ENCODE results near the gene CFAP70. TPM values are rescaled to one million over a fixed set of nuclear protein-coding genes. Genes with fewer than 3 reads are reported as not detected.

Gene CFAP70
- total and polyA plus RNA-seq, 2 donors: 1.7 to 14.3 TPM

DNA sequence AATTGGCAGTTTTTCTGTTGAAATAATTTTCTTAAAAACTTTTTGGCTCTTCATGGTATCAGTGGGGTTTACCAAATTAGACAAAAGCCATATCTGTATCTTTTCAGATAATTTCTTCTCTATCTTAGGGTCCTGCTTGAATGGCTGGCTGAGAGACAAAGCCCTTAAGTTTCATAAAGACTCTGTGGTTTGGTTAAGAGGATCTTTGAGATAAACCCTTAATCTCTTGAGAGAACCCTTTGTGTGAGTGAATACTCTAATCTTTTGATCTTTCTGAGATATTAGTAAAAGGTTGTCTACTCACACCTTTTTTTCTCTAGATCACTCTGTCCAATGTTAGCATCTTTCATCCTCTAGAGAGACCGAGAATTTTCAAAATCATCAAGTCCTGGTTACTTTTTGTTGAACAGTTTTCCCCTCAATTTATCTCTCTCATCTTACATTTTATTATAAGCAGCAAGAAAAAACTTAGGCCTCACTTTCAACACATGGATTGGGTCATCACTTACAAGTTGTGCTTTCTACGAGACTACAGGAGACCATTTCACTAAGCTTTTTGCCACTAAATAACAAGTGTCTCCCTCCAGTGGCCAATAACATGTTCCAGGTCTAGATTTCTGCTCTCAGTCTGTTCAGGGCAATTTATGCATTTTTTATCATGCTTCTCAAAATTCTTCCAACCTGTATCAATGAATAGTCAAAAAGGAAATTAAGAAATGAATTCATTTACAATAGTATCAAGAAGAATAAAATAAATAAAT is 140.1 kb downstream of the CFAP70 start:
- Histone ChIP-seq H3K9me3 (ENCODE audit: control insufficient read depth in 2 of 2, insufficient read depth in 1 of 2, low read length in 1 of 2) (no peaks in the 10 kb centered on the region), H3K27me3 (ENCODE audit: control insufficient read depth in 2 of 2, insufficient read depth in 1 of 2, low read length in 1 of 2) (no peaks in the 10 kb centered on the region), H3K4me3 (ENCODE audit: low read length in 2 of 2) (no peak overlapping the region), H3K27ac (ENCODE audit: low read depth in 1 of 2, low read length in 1 of 2) (no peak overlapping the region), H3K36me3 (ENCODE audit: control insufficient read depth in 2 of 2, insufficient read depth in 2 of 2, low read length in 1 of 2) (peaks cover 5 to 19% of the 10 kb centered on the region in 2 donors), H3K4me1 (ENCODE audit: control insufficient read depth in 2 of 2, insufficient read depth in 2 of 2, low read length in 2 of 2) (no peaks in the 10 kb centered on the region)
- peak in 3 of 9 donors; percentile 5 to 20 (median 14) for DNase-seq (ENCODE audit: low read depth in 6 of 9, low spot score in 9 of 9)
- 97% methylated on average over 2 of the region's 2 CpGs for WGBS

- Histone ChIP-seq H3K27me3 (ENCODE audit: control insufficient read depth in 2 of 2, insufficient read depth in 1 of 2, low read length in 1 of 2) (no peaks in the 10 kb centered on the region), H3K27ac (ENCODE audit: low read depth in 1 of 2, low read length in 1 of 2) (no peak overlapping the region), H3K4me1 (ENCODE audit: control insufficient read depth in 2 of 2, insufficient read depth in 2 of 2, low read length in 2 of 2) (no peaks in the 10 kb centered on the region), H3K4me3 (ENCODE audit: low read length in 2 of 2) (no peak overlapping the region), H3K9me3 (ENCODE audit: control insufficient read depth in 2 of 2, insufficient read depth in 1 of 2, low read length in 1 of 2) (no peaks in the 10 kb centered on the region), H3K36me3 (ENCODE audit: control insufficient read depth in 2 of 2, insufficient read depth in 2 of 2, low read length in 1 of 2) (peaks cover 5 to 19% of the 10 kb centered on the region in 2 donors)
- no peak for DNase-seq (ENCODE audit: low read depth in 6 of 9, low spot score in 9 of 9)
- WGBS: 96% methylated on average over 2 of the region's 2 CpGs
These were observed 141.0 kb downstream of the CFAP70 start for GRCh38 chr10:73217628-73218027.

- no peaks in the 10 kb centered on the region for H3K4me1 ChIP-seq (ENCODE audit: control insufficient read depth in 2 of 2, insufficient read depth in 2 of 2, low read length in 2 of 2)
- peaks cover 8 to 26% of the 10 kb centered on the region in 2 donors for H3K36me3 ChIP-seq (ENCODE audit: control insufficient read depth in 2 of 2, insufficient read depth in 2 of 2, low read length in 1 of 2)
- 99% methylated on average over 1 of the region's 1 CpG for WGBS
- H3K9me3 ChIP-seq (ENCODE audit: control insufficient read depth in 2 of 2, insufficient read depth in 1 of 2, low read length in 1 of 2): no peaks in the 10 kb centered on the region
- H3K4me3 ChIP-seq (ENCODE audit: low read length in 2 of 2): no peak overlapping the region
- H3K27ac ChIP-seq (ENCODE audit: low read depth in 1 of 2, low read length in 1 of 2): no peak overlapping the region
- no peaks in the 10 kb centered on the region for H3K27me3 ChIP-seq (ENCODE audit: control insufficient read depth in 2 of 2, insufficient read depth in 1 of 2, low read length in 1 of 2)
- no peak for DNase-seq (ENCODE audit: low read depth in 6 of 9, low spot score in 9 of 9)
These were observed 142.9 kb downstream of the CFAP70 start for GRCh38 chr10:73215749-73216148.

DNA sequence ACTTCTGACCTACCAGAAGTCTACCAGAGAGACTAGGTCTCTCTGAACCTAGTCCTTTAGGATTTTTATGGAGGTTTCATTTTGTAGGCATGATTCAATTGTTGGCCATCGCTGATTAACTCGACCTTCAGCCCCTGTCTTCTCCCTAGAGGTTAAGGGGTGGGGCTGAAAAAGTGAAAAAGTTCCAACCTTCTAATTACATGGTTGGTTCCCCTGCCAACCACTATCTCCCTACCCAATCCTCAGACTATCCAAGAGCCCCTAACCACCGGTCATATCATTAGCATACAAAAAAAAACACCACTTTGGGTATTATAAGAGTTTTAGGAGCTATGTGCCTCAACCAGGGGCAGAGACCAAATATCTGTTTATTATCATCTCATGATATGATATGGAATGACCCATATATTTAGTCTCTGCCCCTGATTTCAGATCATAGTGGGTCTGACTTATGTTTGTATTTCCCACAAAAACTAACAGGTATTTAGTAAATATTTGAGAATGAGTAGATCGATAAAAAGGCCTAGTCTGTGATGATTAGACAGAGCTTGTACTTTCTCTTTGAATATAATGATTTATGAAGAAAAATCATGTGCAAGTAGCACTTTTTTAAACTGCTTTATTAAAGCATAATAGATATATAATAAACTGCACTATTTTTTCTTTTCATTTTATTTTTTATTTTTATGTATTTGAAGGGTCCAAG is 147.4 kb downstream of the CFAP70 start:
- H3K9me3 ChIP-seq (ENCODE audit: control insufficient read depth in 2 of 2, insufficient read depth in 1 of 2, low read length in 1 of 2): peaks cover 0 to 8% of the 10 kb centered on the region in 2 donors
- DNase-seq (ENCODE audit: low read depth in 6 of 9, low spot score in 9 of 9): no peak
- H3K4me3 ChIP-seq (ENCODE audit: low read length in 2 of 2): no peak overlapping the region
- H3K27me3 ChIP-seq (ENCODE audit: control insufficient read depth in 2 of 2, insufficient read depth in 1 of 2, low read length in 1 of 2): no peaks in the 10 kb centered on the region
- 97% methylated on average over 4 of the region's 4 CpGs for WGBS
- no peaks in the 10 kb centered on the region for H3K4me1 ChIP-seq (ENCODE audit: control insufficient read depth in 2 of 2, insufficient read depth in 2 of 2, low read length in 2 of 2)
- H3K27ac ChIP-seq (ENCODE audit: low read depth in 1 of 2, low read length in 1 of 2): no peak overlapping the region
- H3K36me3 ChIP-seq (ENCODE audit: control insufficient read depth in 2 of 2, insufficient read depth in 2 of 2, low read length in 1 of 2): peaks cover 2 to 16% of the 10 kb centered on the region in 2 donors

GRCh38 chr10:73210395-73211105 is 148.1 kb downstream of the CFAP70 start:
- no peaks in the 10 kb centered on the region for H3K27me3 ChIP-seq (ENCODE audit: control insufficient read depth in 2 of 2, insufficient read depth in 1 of 2, low read length in 1 of 2)
- DNase-seq (ENCODE audit: low read depth in 6 of 9, low spot score in 9 of 9): no peak
- H3K4me3 ChIP-seq (ENCODE audit: low read length in 2 of 2): no peak overlapping the region
- peaks cover 0 to 8% of the 10 kb centered on the region in 2 donors for H3K9me3 ChIP-seq (ENCODE audit: control insufficient read depth in 2 of 2, insufficient read depth in 1 of 2, low read length in 1 of 2)
- 97% methylated on average over 3 of the region's 3 CpGs for WGBS
- no peak overlapping the region for H3K27ac ChIP-seq (ENCODE audit: low read depth in 1 of 2, low read length in 1 of 2)
- peaks cover 2 to 16% of the 10 kb centered on the region in 2 donors for H3K36me3 ChIP-seq (ENCODE audit: control insufficient read depth in 2 of 2, insufficient read depth in 2 of 2, low read length in 1 of 2)
- no peaks in the 10 kb centered on the region for H3K4me1 ChIP-seq (ENCODE audit: control insufficient read depth in 2 of 2, insufficient read depth in 2 of 2, low read length in 2 of 2)

DNA sequence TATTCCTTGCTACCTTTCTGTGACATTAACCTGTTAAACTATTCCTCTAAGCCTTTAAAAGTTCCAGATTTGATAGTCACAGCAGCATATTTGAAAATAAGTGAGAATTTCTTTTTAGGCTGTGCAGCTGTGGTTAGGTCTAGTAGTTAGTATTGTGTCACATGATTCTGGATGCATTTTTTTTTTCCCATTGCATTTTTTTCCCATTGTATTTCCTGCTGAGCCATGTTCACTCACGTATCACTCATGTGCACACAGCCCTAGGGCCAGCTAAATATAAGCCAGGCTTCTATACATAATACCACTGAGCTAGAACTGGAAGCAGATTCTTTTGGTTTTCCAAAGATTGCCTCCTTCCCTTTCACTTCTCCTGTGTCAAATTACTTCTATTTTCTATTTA is 149.0 kb downstream of the CFAP70 start:
- Histone ChIP-seq H3K27me3 (ENCODE audit: control insufficient read depth in 2 of 2, insufficient read depth in 1 of 2, low read length in 1 of 2) (no peaks in the 10 kb centered on the region), H3K36me3 (ENCODE audit: control insufficient read depth in 2 of 2, insufficient read depth in 2 of 2, low read length in 1 of 2) (peaks cover 2 to 16% of the 10 kb centered on the region in 2 donors), H3K9me3 (ENCODE audit: control insufficient read depth in 2 of 2, insufficient read depth in 1 of 2, low read length in 1 of 2) (peaks cover 0 to 8% of the 10 kb centered on the region in 2 donors), H3K27ac (ENCODE audit: low read depth in 1 of 2, low read length in 1 of 2) (no peak overlapping the region), H3K4me3 (ENCODE audit: low read length in 2 of 2) (no peak overlapping the region), H3K4me1 (ENCODE audit: control insufficient read depth in 2 of 2, insufficient read depth in 2 of 2, low read length in 2 of 2) (no peaks in the 10 kb centered on the region)
- 91% methylated on average over 1 of the region's 1 CpG for WGBS
- DNase-seq (ENCODE audit: low read depth in 6 of 9, low spot score in 9 of 9): no peak

GRCh38 chr10:73207883-73208282 is 150.8 kb downstream of the CFAP70 start:
- Histone ChIP-seq H3K27me3 (ENCODE audit: control insufficient read depth in 2 of 2, insufficient read depth in 1 of 2, low read length in 1 of 2) (no peaks in the 10 kb centered on the region), H3K9me3 (ENCODE audit: control insufficient read depth in 2 of 2, insufficient read depth in 1 of 2, low read length in 1 of 2) (peaks cover 0 to 8% of the 10 kb centered on the region in 2 donors), H3K4me3 (ENCODE audit: low read length in 2 of 2) (no peak overlapping the region), H3K27ac (ENCODE audit: low read depth in 1 of 2, low read length in 1 of 2) (no peak overlapping the region), H3K36me3 (ENCODE audit: control insufficient read depth in 2 of 2, insufficient read depth in 2 of 2, low read length in 1 of 2) (peaks cover 2 to 16% of the 10 kb centered on the region in 2 donors), H3K4me1 (ENCODE audit: control insufficient read depth in 2 of 2, insufficient read depth in 2 of 2, low read length in 2 of 2) (no peaks in the 10 kb centered on the region)
- 96% methylated on average over 2 of the region's 2 CpGs for WGBS
- DNase-seq (ENCODE audit: low read depth in 6 of 9, low spot score in 9 of 9): no peak

DNA sequence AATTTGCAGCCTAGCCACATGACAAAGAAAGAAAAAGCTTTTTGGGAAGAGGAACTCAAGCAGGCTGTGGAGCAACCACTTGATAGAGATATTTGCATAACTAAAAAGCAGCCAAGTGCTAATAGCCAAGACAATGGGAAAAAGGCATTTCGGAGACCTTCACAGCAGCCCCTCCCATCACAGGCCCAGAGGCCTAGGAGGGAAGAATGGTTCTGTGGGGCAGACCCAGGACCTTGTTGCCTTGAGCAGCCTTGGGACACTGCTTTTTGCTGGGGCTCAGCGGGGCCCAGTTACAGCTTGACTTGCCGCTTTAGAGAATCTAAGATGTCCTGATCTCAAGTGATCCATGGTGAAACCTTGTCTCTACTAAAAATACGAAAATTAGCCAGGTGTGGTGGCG is 152.3 kb downstream of the CFAP70 start:
- Histone ChIP-seq H3K36me3 (ENCODE audit: control insufficient read depth in 2 of 2, insufficient read depth in 2 of 2, low read length in 1 of 2) (peaks cover 2 to 11% of the 10 kb centered on the region in 2 donors), H3K27ac (ENCODE audit: low read depth in 1 of 2, low read length in 1 of 2) (no peak overlapping the region), H3K4me1 (ENCODE audit: control insufficient read depth in 2 of 2, insufficient read depth in 2 of 2, low read length in 2 of 2) (no peaks in the 10 kb centered on the region), H3K27me3 (ENCODE audit: control insufficient read depth in 2 of 2, insufficient read depth in 1 of 2, low read length in 1 of 2) (no peaks in the 10 kb centered on the region), H3K4me3 (ENCODE audit: low read length in 2 of 2) (no peak overlapping the region), H3K9me3 (ENCODE audit: control insufficient read depth in 2 of 2, insufficient read depth in 1 of 2, low read length in 1 of 2) (peaks cover 0 to 8% of the 10 kb centered on the region in 2 donors)
- DNase-seq (ENCODE audit: low read depth in 6 of 9, low spot score in 9 of 9): no peak
- over 99% methylated on average over 5 of the region's 5 CpGs for WGBS

DNA sequence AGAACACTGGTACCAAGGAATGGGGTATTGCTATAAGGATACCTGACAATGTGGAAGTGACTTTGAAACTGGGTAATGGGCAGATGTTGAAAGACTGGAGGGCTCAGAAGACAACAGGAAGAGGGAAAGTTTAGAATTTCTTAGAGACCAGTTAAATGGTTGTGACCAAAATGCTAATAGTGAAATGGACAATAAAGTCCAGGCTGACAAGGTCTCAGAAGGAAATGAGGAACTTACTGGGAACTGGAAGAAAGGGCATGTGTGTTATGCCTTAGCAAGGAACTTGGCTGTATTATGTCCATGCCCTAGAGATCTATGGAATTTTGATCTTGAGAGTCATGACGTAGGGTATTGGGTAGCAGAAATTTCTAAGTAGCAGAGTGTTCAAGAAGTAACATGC is 152.8 kb downstream of the CFAP70 start:
- H3K4me3 ChIP-seq (ENCODE audit: low read length in 2 of 2): no peak overlapping the region
- H3K9me3 ChIP-seq (ENCODE audit: control insufficient read depth in 2 of 2, insufficient read depth in 1 of 2, low read length in 1 of 2): peaks cover 0 to 8% of the 10 kb centered on the region in 2 donors
- H3K36me3 ChIP-seq (ENCODE audit: control insufficient read depth in 2 of 2, insufficient read depth in 2 of 2, low read length in 1 of 2): peaks cover 0 to 10% of the 10 kb centered on the region in 2 donors
- 97% methylated on average over 1 of the region's 1 CpG for WGBS
- H3K27ac ChIP-seq (ENCODE audit: low read depth in 1 of 2, low read length in 1 of 2): no peak overlapping the region
- H3K27me3 ChIP-seq (ENCODE audit: control insufficient read depth in 2 of 2, insufficient read depth in 1 of 2, low read length in 1 of 2): no peaks in the 10 kb centered on the region
- DNase-seq (ENCODE audit: low read depth in 6 of 9, low spot score in 9 of 9): no peak
- H3K4me1 ChIP-seq (ENCODE audit: control insufficient read depth in 2 of 2, insufficient read depth in 2 of 2, low read length in 2 of 2): no peaks in the 10 kb centered on the region
